Fibroblast of upper back skin (primary cell): Measurements from ENCODE around the gene MED29.
A peak's percentile ranks its signal among the peaks of the same experiment; 100 is the strongest.

ENCODE experiments used
- DNase-seq: peaks from one replicate; pipeline ENCODE4 v3.0.0-alpha.2; 2013

MED29 gene

GRCh38 chr19:39433480-39434079 lies 42.4 kb downstream of the MED29 start:
- DNase-seq, result no peak

GRCh38 chr19:39434123-39435076 lies 43.2 kb downstream of the MED29 start:
- DNase-seq, result no peak

- peak; percentile 98 for DNase-seq
Observed at GRCh38 chr19:39435499-39436349, 44.5 kb downstream of the MED29 start, which contains the start of gene RPS16. Gene RPS16, minus strand, starts transcription at chr19:39435949. Its CDS starts 54 bp downstream, at chr19:39435895.

- DNase-seq, result no peak
Observed at GRCh38 chr19:39436350-39436716, 45.2 kb downstream of the MED29 start.

- DNase-seq, result peak; percentile 54
Observed at GRCh38 chr19:39438270-39438934, 47.2 kb downstream of the MED29 start.

- DNase-seq, result no peak
Observed at GRCh38 chr19:39444598-39445195, 53.5 kb downstream of the MED29 start.

- DNase-seq, result peak; percentile 97
Observed at GRCh38 chr19:39445196-39446111, 54.3 kb downstream of the MED29 start, which contains the start of gene SUPT5H. Gene SUPT5H, plus strand, starts transcription at chr19:39445582. Its CDS starts 309 bp downstream, at chr19:39445891.

GRCh38 chr19:39446365-39447084 lies 55.3 kb downstream of the MED29 start:
- no peak for DNase-seq

GRCh38 chr19:39448271-39448670 lies 57.1 kb downstream of the MED29 start:
- DNase-seq, result peak; percentile 35

- no peak for DNase-seq
Observed at GRCh38 chr19:39449116-39449797, 58.1 kb downstream of the MED29 start.
